Gastrocnemius medialis (tissue), 4 donors: ENCODE results near the gene GDI1. TPM values are rescaled to one million over a fixed set of nuclear protein-coding genes. Genes with fewer than 3 reads are reported as not detected.

Experiments
- ATAC-seq, 2 donors: fragments of 150-250 bp; one replicate each; pipeline ENCODE4 v1.9.1; 2016
- DNase-seq, 2 donors: peaks; one replicate each; pipeline ENCODE4 v3.0.0-alpha.2; 2019
- H3K27ac ChIP-seq, 4 donors: fragments of 200-600 bp; sonication (generic); 1 replicate in 1 of 4; 2 replicates in 3 of 4; pipeline ENCODE4 v1.5.1; 2016 to 2018; ENCODE audit warnings: mild to moderate bottlenecking in 2 of 4, moderate library complexity in 1 of 4
- H3K27me3 ChIP-seq, 3 donors: fragments of 200-600 bp; sonication (generic) in 2 of 3; 1 replicate in 1 of 3; 2 replicates in 2 of 3; pipeline versions ENCODE4 v1.5.1 to v1.6.0; 2016 to 2019; ENCODE audit warnings: mild to moderate bottlenecking in 1 of 3, moderate library complexity in 1 of 3
- H3K36me3 ChIP-seq, 2 donors: fragments of 200-600 bp; sonication (generic) in 1 of 2; one replicate each; pipeline ENCODE4 v1.5.1; 2017 to 2018
- H3K4me1 ChIP-seq, 2 donors: fragments of 200-600 bp; sonication (generic) in 1 of 2; one replicate each; pipeline ENCODE4 v1.5.1; 2016 to 2017; ENCODE audit warnings: mild to moderate bottlenecking in 2 of 2
- H3K4me3 ChIP-seq, 4 donors: fragments of 200-600 bp; sonication (generic) in 3 of 4; 1 replicate in 1 of 4; 2 replicates in 3 of 4; pipeline ENCODE4 v1.5.1; 2016 to 2019; ENCODE audit warnings: mild to moderate bottlenecking in 2 of 4
- H3K9me3 ChIP-seq, 3 donors: fragments of 200-600 bp; sonication (generic) in 2 of 3; 1 replicate in 1 of 3; 2 replicates in 2 of 3; pipeline ENCODE4 v1.5.1; 2016 to 2019
- POLR2A ChIP-seq, 2 donors: fragments of 450-650 bp; IDR thresholded peaks; one replicate each; pipeline ENCODE4 v1.6.1; 2017; ENCODE audit warnings: antibody characterized with exemption in 2 of 2, mild to moderate bottlenecking in 2 of 2, moderate library complexity in 2 of 2
- in situ Hi-C, 4 donors: fragments of 200-750 bp; cut with MboI; loops; one replicate each; pipeline versions ENCODE4 v1.15.0 to v1.8.0; 2017; ENCODE audit warnings: low sequenced_read_pairs in 4 of 4
- intact Hi-C: fragments of 100-400 bp; cut with DNase I; formaldehyde crosslinking; loops from one replicate; pipeline ENCODE4 v1.15.1; 2023; ENCODE audit warnings: low total_unique reads
- total RNA-seq, 4 donors: library from RNA; depleted of rRNA; stranded (reverse); fragments of >200 nt; gene quantifications; one replicate each; pipeline versions ENCODE4 v1.1.0 to v1.2.3, GENCODE V29; 2016
- TF ChIP-seq, protein P1 (sequence below), 5 experiments: fragments of 450-650 bp in 3 of 5; fragments of 200-600 bp in 2 of 5; sonication (generic) in 2 of 5; IDR thresholded peaks in 4 of 5; conservative IDR thresholded peaks in 1 of 5; 1 replicate in 4 of 5; 2 replicates in 1 of 5; pipeline ENCODE4 v1.5.1; 2016 to 2019; ENCODE audit warnings: antibody characterized with exemption in 5 of 5, mild to moderate bottlenecking in 3 of 5, moderate library complexity in 3 of 5

Gene GDI1
- total RNA-seq, 4 donors from 2014 or later: 19.8 to 54.5 (median 39.0) TPM

GRCh38 chrX:154486396-154487207 is 49.6 kb downstream of the GDI1 start, which contains the start of gene UBL4A:
UBL4A (minus strand) TSS chrX:154486615; CDS start chrX:154486584, 31 bp downstream.
- peaks cover 17 to 32% of the 10 kb centered on the region in 2 donors for H3K4me1 ChIP-seq
- in situ Hi-C loops: no loop called here
- peak within 1 kb of the TSS; percentile 82 to 91 (median 88) for H3K27ac ChIP-seq
- peak within 1 kb of the TSS; percentile 55 to 67 (median 64) for H3K4me3 ChIP-seq
- intact Hi-C loops: loop anchor here (5.0 kb wide), 2 partner anchors 74 to 89 kb away; partner anchors contain the start of genes RPL10 and TAFAZZIN
- no peaks in the 10 kb centered on the region for H3K9me3 ChIP-seq
- no peaks in the 10 kb centered on the region for H3K36me3 ChIP-seq
- TF ChIP-seq POLR2A (IDR thresholded peaks at IDR 0.05): peak; percentile 67 to 75
- TF ChIP-seq, protein P1, sequence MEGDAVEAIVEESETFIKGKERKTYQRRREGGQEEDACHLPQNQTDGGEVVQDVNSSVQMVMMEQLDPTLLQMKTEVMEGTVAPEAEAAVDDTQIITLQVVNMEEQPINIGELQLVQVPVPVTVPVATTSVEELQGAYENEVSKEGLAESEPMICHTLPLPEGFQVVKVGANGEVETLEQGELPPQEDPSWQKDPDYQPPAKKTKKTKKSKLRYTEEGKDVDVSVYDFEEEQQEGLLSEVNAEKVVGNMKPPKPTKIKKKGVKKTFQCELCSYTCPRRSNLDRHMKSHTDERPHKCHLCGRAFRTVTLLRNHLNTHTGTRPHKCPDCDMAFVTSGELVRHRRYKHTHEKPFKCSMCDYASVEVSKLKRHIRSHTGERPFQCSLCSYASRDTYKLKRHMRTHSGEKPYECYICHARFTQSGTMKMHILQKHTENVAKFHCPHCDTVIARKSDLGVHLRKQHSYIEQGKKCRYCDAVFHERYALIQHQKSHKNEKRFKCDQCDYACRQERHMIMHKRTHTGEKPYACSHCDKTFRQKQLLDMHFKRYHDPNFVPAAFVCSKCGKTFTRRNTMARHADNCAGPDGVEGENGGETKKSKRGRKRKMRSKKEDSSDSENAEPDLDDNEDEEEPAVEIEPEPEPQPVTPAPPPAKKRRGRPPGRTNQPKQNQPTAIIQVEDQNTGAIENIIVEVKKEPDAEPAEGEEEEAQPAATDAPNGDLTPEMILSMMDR (IDR thresholded peaks at IDR 0.05 in 4 of 5, conservative IDR thresholded peaks at IDR 0.05 in 1 of 5): no peak
- DNase-seq (peak in 1 of 2 donors; percentile 28), ATAC-seq (peak; percentile 29 to 43)
- no peaks in the 10 kb centered on the region for H3K27me3 ChIP-seq

GRCh38 chrX:154487518-154488290 is 50.8 kb downstream of the GDI1 start:
- ATAC-seq: no peak
- H3K27ac ChIP-seq: peak overlapping the region in 2 of 4 donors; percentile 82 to 91

DNA sequence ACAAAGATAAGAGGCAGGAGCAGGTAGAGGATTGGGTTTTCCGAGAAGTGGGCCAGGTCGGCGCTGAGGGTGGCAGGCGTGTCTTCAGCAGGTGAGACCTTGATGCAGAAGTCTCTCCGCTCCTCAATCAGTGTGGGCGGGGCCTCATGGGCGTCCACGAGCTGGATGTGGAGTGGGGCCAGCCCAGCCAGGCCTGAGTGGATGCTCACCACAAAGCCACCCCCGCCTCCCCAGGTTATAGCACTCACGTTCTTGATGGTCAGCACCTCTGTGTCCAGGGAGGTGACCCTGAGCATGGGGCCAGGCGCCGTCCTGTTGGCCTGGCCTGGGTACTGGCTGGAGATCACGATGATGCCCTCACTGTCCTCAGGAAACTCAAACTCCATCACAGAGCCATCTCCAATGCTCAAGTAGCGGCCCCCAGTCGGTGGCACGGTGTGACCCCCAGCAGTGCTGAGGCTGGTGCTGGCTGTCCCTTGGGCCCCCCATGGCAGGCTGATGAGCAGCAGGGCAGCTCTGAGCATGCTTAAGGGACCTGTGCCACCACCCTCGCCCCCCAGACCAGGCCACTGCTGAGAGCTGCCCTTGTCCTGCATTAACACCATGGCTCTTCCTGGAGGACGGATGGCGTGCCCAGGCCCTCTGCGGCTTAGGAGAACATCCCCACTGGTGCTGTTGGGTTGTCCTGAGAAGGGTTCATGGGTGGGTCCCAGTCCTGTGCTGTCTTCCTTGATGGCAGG is 51.6 kb downstream of the GDI1 start:
- Histone ChIP-seq H3K9me3 (no peaks in the 10 kb centered on the region), H3K4me1 (peaks cover 17 to 32% of the 10 kb centered on the region in 2 donors), H3K4me3 (no peak overlapping the region), H3K27me3 (no peaks in the 10 kb centered on the region), H3K36me3 (no peaks in the 10 kb centered on the region), H3K27ac (peak overlapping the region in 1 of 4 donors; percentile 89)
- no peak for DNase-seq
- intact Hi-C loops (loop anchor here (5.0 kb wide), 2 partner anchors 76 to 91 kb away; partner anchors contain the start of genes RPL10 and TAFAZZIN), in situ Hi-C loops (no loop called here)
- no peak for ATAC-seq
- no peak for TF ChIP-seq POLR2A (IDR thresholded peaks at IDR 0.05)
- TF ChIP-seq, protein P1 (IDR thresholded peaks at IDR 0.05 in 4 of 5, conservative IDR thresholded peaks at IDR 0.05 in 1 of 5): no peak

More at GRCh38 chrX:154487518-154488290, 50.8 kb downstream of the GDI1 start:
- no peak for TF ChIP-seq POLR2A (IDR thresholded peaks at IDR 0.05)
- TF ChIP-seq, protein P1 (IDR thresholded peaks at IDR 0.05 in 4 of 5, conservative IDR thresholded peaks at IDR 0.05 in 1 of 5): no peak
- Histone ChIP-seq H3K36me3 (no peaks in the 10 kb centered on the region), H3K4me1 (peaks cover 17 to 32% of the 10 kb centered on the region in 2 donors), H3K4me3 (no peak overlapping the region), H3K27me3 (no peaks in the 10 kb centered on the region), H3K9me3 (no peaks in the 10 kb centered on the region)
- DNase-seq: no peak
- intact Hi-C loops (loop anchor here (5.0 kb wide), 2 partner anchors 75 to 90 kb away; partner anchors contain the start of genes RPL10 and TAFAZZIN), in situ Hi-C loops (no loop called here)

GRCh38 chrX:154489182-154489581 is 52.2 kb downstream of the GDI1 start:
- DNase-seq: no peak
- peak overlapping the region in 2 of 4 donors; percentile 60 to 69 for H3K4me3 ChIP-seq
- TF ChIP-seq POLR2A (IDR thresholded peaks at IDR 0.05): no peak
- TF ChIP-seq, protein P1 (IDR thresholded peaks at IDR 0.05 in 4 of 5, conservative IDR thresholded peaks at IDR 0.05 in 1 of 5): no peak

More at GRCh38 chrX:154489182-154489581, 52.2 kb downstream of the GDI1 start:
- peaks cover 13 to 27% of the 10 kb centered on the region in 2 donors for H3K4me1 ChIP-seq
- H3K9me3 ChIP-seq: no peaks in the 10 kb centered on the region
- peak overlapping the region in 3 of 4 donors; percentile 89 to 95 (median 91) for H3K27ac ChIP-seq
- intact Hi-C loops (loop anchor here (5.0 kb wide), 2 partner anchors 77 to 92 kb away; partner anchors contain the start of genes RPL10 and TAFAZZIN), in situ Hi-C loops (no loop called here)
- H3K36me3 ChIP-seq: no peaks in the 10 kb centered on the region
- H3K27me3 ChIP-seq: no peaks in the 10 kb centered on the region
- ATAC-seq: no peak
